GF-D8 (cell line): ENCODE results near the gene OR5W2.
"Not testable (repeated sequence)": the region's sequence is repeated elsewhere in the genome, so short reads cannot be mapped to it uniquely, and the experiment has no call there.

Experiments
- DNase-seq: peaks from one replicate; lab custom pipeline; 2025; lab: John Stamatoyannopoulos, UW

Gene OR5W2

GRCh38 chr11:55914482-55914881, at the start of gene OR5W2:
TSS of gene OR5W2 (minus strand) at chr11:55914582. CDS start at chr11:55914582, 0 bp downstream.
- DNase-seq, result no peak

GRCh38 chr11:55956521-55956920, 42.1 kb upstream of the OR5W2 start:
- DNase-seq, result no peak

GRCh38 chr11:55949330-55949729, 34.9 kb upstream of the OR5W2 start:
- no peak for DNase-seq

GRCh38 chr11:55942785-55943392, 28.5 kb upstream of the OR5W2 start:
- DNase-seq, result no peak

GRCh38 chr11:55936300-55936699, 21.9 kb upstream of the OR5W2 start, which contains the start of gene OR5I1:
TSS of gene OR5I1 (minus strand) at chr11:55936400. CDS start at chr11:55936400, 0 bp downstream.
- DNase-seq, result no peak

GRCh38 chr11:55920537-55920936, 6.2 kb upstream of the OR5W2 start:
- no peak for DNase-seq

- DNase-seq, result no peak
Observed at GRCh38 chr11:55902308-55902707, 12.1 kb downstream of the OR5W2 start.

- DNase-seq, result no peak
Observed at GRCh38 chr11:55895216-55895615, 19.2 kb downstream of the OR5W2 start.

GRCh38 chr11:55885481-55885880, 28.9 kb downstream of the OR5W2 start:
- DNase-seq, result not testable (repeated sequence)

- not testable (repeated sequence) for DNase-seq
Observed at GRCh38 chr11:55884995-55885394, 29.4 kb downstream of the OR5W2 start.

GRCh38 chr11:55882997-55883396, 31.4 kb downstream of the OR5W2 start, which contains the start of gene TRIM51:
TSS of gene TRIM51 (plus strand) at chr11:55883297. CDS start at chr11:55885429, 2,132 bp downstream.
- DNase-seq, result not testable (repeated sequence)

- DNase-seq, result not testable (repeated sequence)
Observed at GRCh38 chr11:55873146-55873545, 41.2 kb downstream of the OR5W2 start.

GRCh38 chr11:55872731-55873130, 41.7 kb downstream of the OR5W2 start:
- DNase-seq, result not testable (repeated sequence)

GRCh38 chr11:55867354-55867753, 47.0 kb downstream of the OR5W2 start:
- not testable (repeated sequence) for DNase-seq
